PC-3 (cell line): ENCODE data around the gene GPC6. TPM values are rescaled to one million over a fixed set of nuclear protein-coding genes. Genes with fewer than 3 reads are reported as not detected.

Source experiments
- ATAC-seq: fragments of 200-7000 bp; cut with Tn5 transposase; 2 replicates; pipeline ENCODE4 v1.9.1; 2020; ENCODE audit warnings: mild to moderate bottlenecking, moderate library complexity
- BruUV-seq: library from RNA; stranded (reverse); fragments of 400-500 nt; replicated peaks from 2 replicates; lab custom pipeline; 2021; lab: Mats Ljungman, UMichigan
- CTCF ChIA-PET: fragments of 300-600 bp; sonication (Branson Sonifier 250); formaldehyde crosslinking; loops from one replicate; lab custom pipeline; 2022; ENCODE audit warnings: antibody characterized with exemption; lab: Charles Lee
- POLR2A ChIA-PET: fragments of 300-600 bp; sonication (Branson Sonifier 250); formaldehyde crosslinking; loops from one replicate; lab custom pipeline; 2022; ENCODE audit warnings: antibody characterized with exemption; ENCODE audit not compliant: unreplicated experiment; lab: Charles Lee
- DNase-seq: peaks from one replicate; pipeline ENCODE4 v3.0.0-alpha.2; 2015
- H2AFZ ChIP-seq: fragments of 300-600 bp; sonication (generic); 2 replicates; pipeline ENCODE4 v1.6.0; 2016; ENCODE audit warnings: antibody characterized with exemption, low read length
- H3F3A ChIP-seq: fragments of 300-600 bp; sonication (generic); one replicate; pipeline ENCODE4 v1.6.0; 2017; ENCODE audit warnings: antibody characterized with exemption, low read length, control low read depth, mild to moderate bottlenecking; ENCODE audit not compliant: unreplicated experiment
- H3K27ac ChIP-seq: fragments of 300-600 bp; sonication (generic); 2 replicates; pipeline ENCODE4 v1.5.1; 2016; ENCODE audit warnings: mild to moderate bottlenecking, low read length
- H3K27me3 ChIP-seq: fragments of 300-600 bp; sonication (generic); 2 replicates; pipeline ENCODE4 v1.6.1; 2016; ENCODE audit warnings: low read length, mixed read lengths
- H3K36me3 ChIP-seq: fragments of 300-600 bp; sonication (generic); 2 replicates; pipeline ENCODE4 v1.6.1; 2016; ENCODE audit warnings: low read depth, mixed run types, low read length, mixed read lengths
- H3K4me1 ChIP-seq: fragments of 300-600 bp; sonication (generic); 2 replicates; pipeline ENCODE4 v1.5.1; 2016; ENCODE audit warnings: low read length; ENCODE audit not compliant: insufficient read depth
- H3K4me2 ChIP-seq: fragments of 300-600 bp; sonication (generic); 2 replicates; pipeline ENCODE4 v1.6.0; 2016; ENCODE audit warnings: low read length
- H3K4me3 ChIP-seq: fragments of 300-600 bp; sonication (generic); 2 replicates; pipeline ENCODE4 v1.5.1; 2016; ENCODE audit warnings: mild to moderate bottlenecking, low read length, mixed read lengths
- H3K79me2 ChIP-seq: fragments of 300-600 bp; sonication (generic); 2 replicates; pipeline ENCODE4 v1.6.1; 2017; ENCODE audit warnings: low read length, mixed read lengths
- H3K9ac ChIP-seq: fragments of 300-600 bp; sonication (generic); 2 replicates; pipeline ENCODE4 v1.6.0; 2016; ENCODE audit warnings: mild to moderate bottlenecking, low read length
- H3K9me2 ChIP-seq: fragments of 300-600 bp; sonication (generic); replicated peaks from 2 replicates; pipeline ENCODE4 v1.6.1; 2016; ENCODE audit warnings: mixed run types, low read length, mixed read lengths
- H3K9me3 ChIP-seq: fragments of 300-600 bp; sonication (generic); 2 replicates; pipeline ENCODE4 v1.6.1; 2016; ENCODE audit warnings: low read length, mixed read lengths
- H4K20me1 ChIP-seq: fragments of 300-600 bp; sonication (generic); 2 replicates; pipeline ENCODE4 v1.6.1; 2016; ENCODE audit warnings: low read length, mixed read lengths
- CTCF ChIP-seq: fragments of 300-600 bp; sonication (generic); conservative IDR thresholded peaks from 2 replicates; pipeline ENCODE4 v1.5.1; 2017; ENCODE audit warnings: antibody characterized with exemption, low read depth, mild to moderate bottlenecking, low read length
- EZH2 ChIP-seq: fragments of 300-600 bp; sonication (generic); IDR thresholded peaks from one replicate; pipeline ENCODE4 v1.6.1; 2017; ENCODE audit warnings: antibody characterized with exemption, mild to moderate bottlenecking, low read length; ENCODE audit not compliant: unreplicated experiment
- EZH2phosphoT487 ChIP-seq: fragments of 300-600 bp; sonication (generic); IDR thresholded peaks from 2 replicates; pipeline ENCODE4 v1.6.1; 2018; ENCODE audit warnings: mild to moderate bottlenecking, antibody characterized with exemption, low read length, borderline replicate concordance
- intact Hi-C: fragments of 100-400 bp; cut with micrococcal nuclease; formaldehyde crosslinking; loops from 2 replicates; pipeline ENCODE4 v1.9.0; 2023
- total RNA-seq: library from RNA; depleted of rRNA; stranded (reverse); fragments of >200 nt; gene quantifications from 2 replicates; pipeline ENCODE4 v1.2.3, GENCODE V29; 2014

The GPC6 gene
- total RNA-seq, 1 experiment from 2014 or later, result 3.5 TPM

GRCh38 chr13:94369972-94370436 lies 1143.4 kb downstream of the GPC6 start:
- ChIA-PET CTCF (no interaction called here), POLR2A (no interaction called here)
- Histone ChIP-seq H3K9ac (no peak overlapping the region), H3K27me3 (no peaks in the 10 kb centered on the region), H3K36me3 (no peaks in the 10 kb centered on the region), H3F3A (no peaks in the 10 kb centered on the region), H3K4me2 (no peak overlapping the region), H3K27ac (no peak overlapping the region), H3K9me2 (no peaks in the 10 kb centered on the region), H4K20me1 (no peaks in the 10 kb centered on the region), H3K4me1 (no peaks in the 10 kb centered on the region), H3K79me2 (no peaks in the 10 kb centered on the region), H3K9me3 (no peaks in the 10 kb centered on the region), H2AFZ (no peak overlapping the region), H3K4me3 (no peak overlapping the region)
- TF ChIP-seq EZH2phosphoT487, result no peak
- no peak for TF ChIP-seq EZH2
- no peak for TF ChIP-seq CTCF
- no peak for ATAC-seq
- no peak for DNase-seq
- intact Hi-C loops, result no loop called here
- BruUV-seq, result no TSS peak

GRCh38 chr13:94371855-94372254 lies 1145.2 kb downstream of the GPC6 start:
- no peaks in the 10 kb centered on the region for H3K36me3 ChIP-seq
- H3K9me2 ChIP-seq, result no peaks in the 10 kb centered on the region
- no peaks in the 10 kb centered on the region for H3F3A ChIP-seq
- no peak overlapping the region for H3K4me2 ChIP-seq
- no peaks in the 10 kb centered on the region for H4K20me1 ChIP-seq
- H3K9me3 ChIP-seq, result no peaks in the 10 kb centered on the region
- DNase-seq (no peak), ATAC-seq (no peak)
- no peak overlapping the region for H2AFZ ChIP-seq
- intact Hi-C loops, result no loop called here
- no peak overlapping the region for H3K27ac ChIP-seq
- H3K4me3 ChIP-seq, result no peak overlapping the region
- TF ChIP-seq CTCF, result no peak
- H3K27me3 ChIP-seq, result no peaks in the 10 kb centered on the region
- ChIA-PET CTCF (no interaction called here), POLR2A (no interaction called here)
- H3K4me1 ChIP-seq, result no peaks in the 10 kb centered on the region
- H3K79me2 ChIP-seq, result no peaks in the 10 kb centered on the region
- no peak overlapping the region for H3K9ac ChIP-seq
- BruUV-seq, result no TSS peak

GRCh38 chr13:94382517-94382916 lies 1155.9 kb downstream of the GPC6 start:
- no peaks in the 10 kb centered on the region for H3F3A ChIP-seq
- no peaks in the 10 kb centered on the region for H4K20me1 ChIP-seq
- H3K36me3 ChIP-seq, result no peaks in the 10 kb centered on the region
- H3K4me2 ChIP-seq, result no peak overlapping the region
- ChIA-PET CTCF (no interaction called here), POLR2A (no interaction called here)
- H3K4me1 ChIP-seq, result no peaks in the 10 kb centered on the region
- no peaks in the 10 kb centered on the region for H3K27me3 ChIP-seq
- ATAC-seq, result no peak
- H3K9me3 ChIP-seq, result no peaks in the 10 kb centered on the region
- no peaks in the 10 kb centered on the region for H3K9me2 ChIP-seq
- no peak overlapping the region for H3K27ac ChIP-seq
- DNase-seq, result no peak
- no peak overlapping the region for H2AFZ ChIP-seq
- no peaks in the 10 kb centered on the region for H3K79me2 ChIP-seq
- intact Hi-C loops, result no loop called here
- H3K9ac ChIP-seq, result no peak overlapping the region
- no peak for TF ChIP-seq EZH2
- TF ChIP-seq EZH2phosphoT487, result no peak
- no peak for TF ChIP-seq CTCF
- H3K4me3 ChIP-seq, result no peak overlapping the region
- no TSS peak for BruUV-seq
